ENCODE results near the gene KLK12.

The KLK12 gene

GRCh38 chr19:51019544-51019925, 15.3 kb downstream of the KLK12 start, which contains the start of gene KLK10:
Gene KLK10, minus strand, starts transcription at chr19:51019709. Its CDS starts 579 bp downstream, at chr19:51019130.
- Histone ChIP-seq H3K4me1 (ENCODE audit: low read depth, poor library complexity, severe bottlenecking) (no peaks in the 10 kb centered on the region), H3K36me3 (ENCODE audit: insufficient read depth) (no peaks in the 10 kb centered on the region), H3K27me3 (ENCODE audit: insufficient read depth, low read depth) (peaks cover 2% of the 10 kb centered on the region; the same call in 1 of the 2 replicates), H2AFZ (ENCODE audit: low read depth) (no peak within 1 kb of the TSS), H3K79me2 (ENCODE audit: insufficient read depth, low read depth) (no peaks in the 10 kb centered on the region), H4K20me1 (ENCODE audit: insufficient read depth) (no peaks in the 10 kb centered on the region), H3K27ac (no peak within 1 kb of the TSS), H3K4me2 (no peak within 1 kb of the TSS), H3K4me3 (IDR thresholded peaks at IDR 0.05; ENCODE audit: insufficient read depth, low read depth, low read length) (no peak within 1 kb of the TSS), H3K9ac (no peak within 1 kb of the TSS)
- TF ChIP-seq CTCF (conservative IDR thresholded peaks at IDR 0.05; ENCODE audit: low read depth, low read length) = no peak

- Histone ChIP-seq H3K4me3 (IDR thresholded peaks at IDR 0.05; ENCODE audit: insufficient read depth, low read depth, low read length) (no peak overlapping the region), H2AFZ (ENCODE audit: low read depth) (no peak overlapping the region), H3K36me3 (ENCODE audit: insufficient read depth) (no peaks in the 10 kb centered on the region), H3K79me2 (ENCODE audit: insufficient read depth, low read depth) (no peaks in the 10 kb centered on the region), H3K27ac (no peak overlapping the region), H3K4me2 (no peak overlapping the region), H3K27me3 (ENCODE audit: insufficient read depth, low read depth) (peaks cover 2% of the 10 kb centered on the region; the same call in 1 of the 2 replicates), H4K20me1 (ENCODE audit: insufficient read depth) (no peaks in the 10 kb centered on the region), H3K9ac (no peak overlapping the region), H3K4me1 (ENCODE audit: low read depth, poor library complexity, severe bottlenecking) (no peaks in the 10 kb centered on the region)
- no peak for TF ChIP-seq CTCF (conservative IDR thresholded peaks at IDR 0.05; ENCODE audit: low read depth, low read length)
These were observed 15.9 kb downstream of the KLK12 start for GRCh38 chr19:51018745-51019543.

- Histone ChIP-seq H4K20me1 (ENCODE audit: insufficient read depth) (no peaks in the 10 kb centered on the region), H3K9ac (no peak overlapping the region), H3K36me3 (ENCODE audit: insufficient read depth) (no peaks in the 10 kb centered on the region), H3K79me2 (ENCODE audit: insufficient read depth, low read depth) (no peaks in the 10 kb centered on the region), H3K4me3 (IDR thresholded peaks at IDR 0.05; ENCODE audit: insufficient read depth, low read depth, low read length) (no peak overlapping the region), H3K4me2 (no peak overlapping the region), H3K27ac (no peak overlapping the region), H3K27me3 (ENCODE audit: insufficient read depth, low read depth) (peaks cover 2% of the 10 kb centered on the region; the same call in 1 of the 2 replicates), H3K4me1 (ENCODE audit: low read depth, poor library complexity, severe bottlenecking) (no peaks in the 10 kb centered on the region), H2AFZ (ENCODE audit: low read depth) (no peak overlapping the region)
- peak; percentile 47; the same call in 1 of the 2 replicates for TF ChIP-seq CTCF (conservative IDR thresholded peaks at IDR 0.05; ENCODE audit: low read depth, low read length)
These were observed 17.8 kb downstream of the KLK12 start for GRCh38 chr19:51016798-51017683.

- no peaks in the 10 kb centered on the region for H3K27me3 ChIP-seq (ENCODE audit: insufficient read depth, low read depth)
- H3K4me2 ChIP-seq = no peak overlapping the region
- no peaks in the 10 kb centered on the region for H3K4me1 ChIP-seq (ENCODE audit: low read depth, poor library complexity, severe bottlenecking)
- no peaks in the 10 kb centered on the region for H4K20me1 ChIP-seq (ENCODE audit: insufficient read depth)
- H3K79me2 ChIP-seq (ENCODE audit: insufficient read depth, low read depth) = no peaks in the 10 kb centered on the region
- TF ChIP-seq CTCF (conservative IDR thresholded peaks at IDR 0.05; ENCODE audit: low read depth, low read length) = no peak
- no peaks in the 10 kb centered on the region for H3K36me3 ChIP-seq (ENCODE audit: insufficient read depth)
- H3K9ac ChIP-seq = no peak overlapping the region
- no peak overlapping the region for H3K27ac ChIP-seq
- no peak overlapping the region for H2AFZ ChIP-seq (ENCODE audit: low read depth)
- no peak overlapping the region for H3K4me3 ChIP-seq (IDR thresholded peaks at IDR 0.05; ENCODE audit: insufficient read depth, low read depth, low read length)
These were observed 19.0 kb downstream of the KLK12 start for GRCh38 chr19:51015691-51016267.
